ENCODE results near the gene PTPRK. TPM values are rescaled to one million over a fixed set of nuclear protein-coding genes. Genes with fewer than 3 reads are reported as not detected.

The PTPRK gene
- total and polyA plus RNA-seq, 5 experiments from 2014 or later: 3.7 to 7.5 (median 6.3) TPM

GRCh38 chr6:128307671-128308070, 212.7 kb downstream of the PTPRK start:
- no peak for DNase-seq
- Mint-ChIP-seq H3K9me3 (peaks cover 0 to 1% (median 0%) of the 10 kb centered on the region in 9 donors), H3K27me3 (no peaks in the 10 kb centered on the region), H3K4me1 (peaks cover 9 to 15% (median 11%) of the 10 kb centered on the region in 4 donors), H3K36me3 (peaks cover 0 to 10% (median 7%) of the 10 kb centered on the region in 3 donors), H3K27ac (no peak overlapping the region), H3K4me3 (no peak overlapping the region)
- POLR2A ChIA-PET: no interaction called here
- ATAC-seq: no peak

DNA sequence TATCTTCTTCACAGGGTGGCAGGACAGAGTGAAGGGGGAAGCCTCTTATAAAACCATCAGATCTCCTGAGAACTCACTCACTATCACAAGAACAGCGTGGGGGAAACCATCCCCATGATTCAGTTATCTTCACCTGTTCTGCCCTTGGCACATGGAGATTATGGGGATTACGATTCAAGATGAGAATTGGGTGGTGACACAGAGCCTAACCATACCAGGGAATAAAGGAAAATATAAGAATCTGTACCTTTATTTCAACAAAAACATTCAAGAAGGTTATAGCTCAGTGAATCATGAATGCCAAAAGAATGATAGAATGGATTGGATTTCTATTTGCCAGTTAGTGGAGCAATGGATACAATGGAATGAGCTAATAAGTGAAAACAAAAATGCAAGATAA, 214.4 kb downstream of the PTPRK start:
- no peak for ATAC-seq
- no peak overlapping the region for H3K4me3 Mint-ChIP-seq
- H3K4me1 Mint-ChIP-seq: peaks cover 4 to 9% (median 8%) of the 10 kb centered on the region in 4 donors
- POLR2A ChIA-PET: no interaction called here
- H3K27ac Mint-ChIP-seq: no peak overlapping the region
- H3K9me3 Mint-ChIP-seq: peaks cover 0 to 4% (median 0%) of the 10 kb centered on the region in 9 donors
- peaks cover 0 to 11% (median 10%) of the 10 kb centered on the region in 3 donors for H3K36me3 Mint-ChIP-seq
- DNase-seq: no peak
- no peaks in the 10 kb centered on the region for H3K27me3 Mint-ChIP-seq

- POLR2A ChIA-PET: no interaction called here
- Mint-ChIP-seq H3K4me3 (no peak overlapping the region), H3K27me3 (no peaks in the 10 kb centered on the region), H3K4me1 (peaks cover 4 to 9% (median 8%) of the 10 kb centered on the region in 4 donors), H3K36me3 (peaks cover 0 to 11% (median 10%) of the 10 kb centered on the region in 3 donors), H3K9me3 (peaks cover 0 to 4% (median 0%) of the 10 kb centered on the region in 9 donors), H3K27ac (no peak overlapping the region)
- DNase-seq (no peak), ATAC-seq (no peak)
Measured at GRCh38 chr6:128305228-128305627, 215.2 kb downstream of the PTPRK start.

GRCh38 chr6:128303870-128304269, 216.5 kb downstream of the PTPRK start:
- H3K36me3 Mint-ChIP-seq: peaks cover 0 to 12% (median 11%) of the 10 kb centered on the region in 3 donors
- H3K4me3 Mint-ChIP-seq: no peak overlapping the region
- peaks cover 0 to 5% (median 2%) of the 10 kb centered on the region in 9 donors for H3K9me3 Mint-ChIP-seq
- POLR2A ChIA-PET: no interaction called here
- H3K27me3 Mint-ChIP-seq: no peaks in the 10 kb centered on the region
- ATAC-seq (no peak), DNase-seq (no peak)
- H3K27ac Mint-ChIP-seq: no peak overlapping the region
- peaks cover 4 to 9% (median 8%) of the 10 kb centered on the region in 4 donors for H3K4me1 Mint-ChIP-seq

DNA sequence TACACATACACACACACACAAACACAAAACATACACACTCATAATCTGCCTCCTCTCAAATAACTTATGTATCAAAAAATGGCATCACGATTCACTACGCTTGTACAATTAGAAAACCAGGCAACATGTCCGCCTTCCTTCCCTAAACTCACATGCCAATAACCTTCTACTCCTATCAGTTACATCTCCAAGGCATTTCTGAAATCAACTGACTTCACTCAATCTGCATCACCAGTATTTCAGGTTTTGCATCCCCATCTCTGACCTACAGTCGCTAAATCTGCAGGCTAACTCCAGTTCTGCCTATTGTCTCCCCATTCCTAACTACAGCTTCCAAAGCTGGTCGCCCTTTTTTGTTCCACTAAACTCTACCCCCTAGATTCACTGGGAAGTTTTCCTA, 217.5 kb downstream of the PTPRK start:
- Mint-ChIP-seq H3K27me3 (no peaks in the 10 kb centered on the region), H3K4me1 (peaks cover 4 to 9% (median 8%) of the 10 kb centered on the region in 4 donors), H3K27ac (peak overlapping the region in 2 of 10 donors; percentile 7 to 9), H3K4me3 (peak overlapping the region in 2 of 10 donors; percentile 10 to 24), H3K9me3 (peaks cover 0 to 6% (median 3%) of the 10 kb centered on the region in 9 donors), H3K36me3 (peaks cover 2 to 14% (median 13%) of the 10 kb centered on the region in 3 donors)
- ATAC-seq (no peak), DNase-seq (no peak)
- POLR2A ChIA-PET: no interaction called here

DNA sequence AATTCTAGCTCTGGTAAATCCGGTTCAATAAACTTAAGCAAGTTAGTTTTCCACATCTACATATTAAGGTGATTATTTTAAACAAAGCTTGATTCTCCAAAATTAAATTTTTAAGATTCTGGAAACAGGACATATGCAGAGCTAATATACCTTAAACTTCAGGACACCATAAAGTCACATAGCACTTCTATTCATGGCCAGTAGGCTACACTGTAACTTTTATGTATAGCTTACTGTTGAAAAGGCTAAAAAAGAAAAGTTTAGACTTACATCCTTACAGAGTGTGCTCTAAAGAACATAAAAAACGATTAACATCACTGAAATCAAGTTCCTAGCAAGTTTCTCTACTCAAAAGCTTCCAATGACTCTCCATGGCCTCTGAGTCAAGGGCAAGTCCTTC, 224.7 kb downstream of the PTPRK start:
- Mint-ChIP-seq H3K27ac (no peak overlapping the region), H3K36me3 (peaks cover 3 to 17% (median 11%) of the 10 kb centered on the region in 3 donors), H3K27me3 (no peaks in the 10 kb centered on the region), H3K4me1 (peaks cover 0 to 2% (median 0%) of the 10 kb centered on the region in 4 donors), H3K4me3 (no peak overlapping the region), H3K9me3 (peaks cover 0 to 11% (median 6%) of the 10 kb centered on the region in 9 donors)
- POLR2A ChIA-PET: no interaction called here
- DNase-seq (no peak), ATAC-seq (no peak)

GRCh38 chr6:128290221-128290620, 230.2 kb downstream of the PTPRK start:
- Mint-ChIP-seq H3K36me3 (peaks cover 0 to 13% (median 4%) of the 10 kb centered on the region in 3 donors), H3K27me3 (no peaks in the 10 kb centered on the region), H3K27ac (no peak overlapping the region), H3K4me3 (no peak overlapping the region), H3K4me1 (peaks cover 7 to 13% (median 8%) of the 10 kb centered on the region in 4 donors), H3K9me3 (peaks cover 0 to 9% (median 0%) of the 10 kb centered on the region in 9 donors)
- DNase-seq (no peak), ATAC-seq (no peak)
- POLR2A ChIA-PET: no interaction called here

DNA sequence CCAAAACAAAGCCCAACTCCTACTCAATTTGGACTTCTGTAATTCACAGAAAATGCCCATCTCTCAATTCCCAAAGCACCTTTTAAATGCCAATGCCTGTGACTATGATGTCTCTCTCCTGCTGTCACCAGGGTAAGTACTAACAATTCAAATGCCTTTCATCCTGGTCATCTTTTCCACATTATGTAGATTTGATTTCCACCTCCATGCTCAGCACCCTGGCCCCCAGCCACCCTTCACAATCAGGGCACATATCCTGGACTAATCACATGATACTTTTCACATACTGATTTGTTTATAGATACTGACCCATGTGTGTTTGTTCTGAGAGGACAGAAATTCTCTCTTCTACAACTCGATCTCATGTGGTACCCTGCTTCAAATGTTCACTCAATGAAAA, 236.3 kb downstream of the PTPRK start:
- H3K9me3 Mint-ChIP-seq: peaks cover 0 to 9% (median 0%) of the 10 kb centered on the region in 9 donors
- ATAC-seq (no peak), DNase-seq (no peak)
- peaks cover 0 to 4% (median 3%) of the 10 kb centered on the region in 3 donors for H3K36me3 Mint-ChIP-seq
- H3K4me3 Mint-ChIP-seq: no peak overlapping the region
- H3K4me1 Mint-ChIP-seq: peaks cover 11 to 19% (median 14%) of the 10 kb centered on the region in 4 donors
- no peaks in the 10 kb centered on the region for H3K27me3 Mint-ChIP-seq
- peak overlapping the region in 2 of 10 donors; percentile 1 to 4 for H3K27ac Mint-ChIP-seq
- POLR2A ChIA-PET: no interaction called here

DNA sequence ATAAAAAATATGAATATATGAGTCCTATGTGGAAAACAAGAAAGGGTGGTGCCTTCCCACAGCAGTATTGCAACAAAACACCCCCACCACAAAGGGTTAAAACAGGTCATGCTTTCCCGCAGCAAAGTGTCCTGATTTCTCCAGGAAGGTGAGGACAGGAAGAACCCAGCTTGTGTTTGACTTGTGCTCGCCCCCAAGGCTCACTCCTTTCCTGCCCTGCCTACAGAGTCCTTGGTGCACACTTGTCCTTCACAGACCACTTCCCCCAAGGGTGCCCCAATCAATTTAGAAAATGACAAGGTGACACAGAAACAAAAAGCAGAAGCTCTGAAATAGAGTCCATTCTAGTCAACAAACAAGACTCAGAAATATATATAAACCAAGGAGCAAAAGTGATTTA, 237.4 kb downstream of the PTPRK start:
- Mint-ChIP-seq H3K4me1 (peaks cover 11 to 17% (median 14%) of the 10 kb centered on the region in 4 donors), H3K9me3 (peaks cover 0 to 9% (median 0%) of the 10 kb centered on the region in 9 donors), H3K27ac (no peak overlapping the region), H3K27me3 (no peaks in the 10 kb centered on the region), H3K4me3 (no peak overlapping the region), H3K36me3 (peaks cover 0 to 4% (median 3%) of the 10 kb centered on the region in 3 donors)
- POLR2A ChIA-PET: no interaction called here
- ATAC-seq (no peak), DNase-seq (no peak)

- Mint-ChIP-seq H3K36me3 (peaks cover 0 to 1% (median 0%) of the 10 kb centered on the region in 3 donors), H3K27me3 (no peaks in the 10 kb centered on the region), H3K4me1 (peaks cover 3 to 9% (median 6%) of the 10 kb centered on the region in 4 donors), H3K4me3 (no peak overlapping the region), H3K9me3 (peaks cover 0 to 2% (median 0%) of the 10 kb centered on the region in 9 donors), H3K27ac (no peak overlapping the region)
- no peak for ATAC-seq
- POLR2A ChIA-PET: no interaction called here
- no peak for DNase-seq
Measured at GRCh38 chr6:128280960-128281359, 239.4 kb downstream of the PTPRK start.

DNA sequence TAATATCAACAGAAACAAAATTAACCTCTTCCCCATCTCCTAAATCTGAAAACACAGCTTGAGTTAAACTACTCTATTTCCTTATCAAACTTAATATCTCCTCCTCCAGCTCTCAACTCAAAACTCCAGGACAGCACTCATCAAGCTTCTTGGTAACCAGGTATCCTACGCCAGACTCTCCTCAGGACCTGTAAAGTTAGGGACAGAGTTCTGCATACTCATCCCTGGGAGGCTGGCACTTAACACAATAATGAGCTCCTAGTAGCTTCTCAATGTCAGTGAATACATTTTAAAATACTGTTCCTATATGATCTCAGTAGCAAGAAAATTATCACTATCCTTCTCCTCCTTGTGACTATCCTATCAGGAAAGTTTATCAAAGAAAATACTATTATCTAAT, 240.3 kb downstream of the PTPRK start:
- H3K4me3 Mint-ChIP-seq: no peak overlapping the region
- H3K27me3 Mint-ChIP-seq: no peaks in the 10 kb centered on the region
- no peaks in the 10 kb centered on the region for H3K9me3 Mint-ChIP-seq
- peaks cover 0 to 1% (median 0%) of the 10 kb centered on the region in 3 donors for H3K36me3 Mint-ChIP-seq
- no peak for DNase-seq
- H3K27ac Mint-ChIP-seq: peak overlapping the region in 1 of 10 donors; percentile 29
- ATAC-seq: no peak
- POLR2A ChIA-PET: no interaction called here
- peaks cover 4 to 9% (median 7%) of the 10 kb centered on the region in 4 donors for H3K4me1 Mint-ChIP-seq

- POLR2A ChIA-PET: no interaction called here
- Mint-ChIP-seq H3K9me3 (no peaks in the 10 kb centered on the region), H3K4me3 (no peak overlapping the region), H3K4me1 (peaks cover under 1 to 7% (median 6%) of the 10 kb centered on the region in 4 donors), H3K36me3 (peaks cover 0 to 1% (median 0%) of the 10 kb centered on the region in 3 donors), H3K27me3 (no peaks in the 10 kb centered on the region), H3K27ac (no peak overlapping the region)
- ATAC-seq (no peak), DNase-seq (no peak)
Measured at GRCh38 chr6:128278836-128279235, 241.6 kb downstream of the PTPRK start.

- ATAC-seq (no peak), DNase-seq (no peak)
- Mint-ChIP-seq H3K27ac (no peak overlapping the region), H3K4me1 (peaks cover 0 to 5% (median 4%) of the 10 kb centered on the region in 4 donors), H3K27me3 (no peaks in the 10 kb centered on the region), H3K36me3 (peaks cover 0 to 7% (median 0%) of the 10 kb centered on the region in 3 donors), H3K9me3 (peaks cover 0 to 2% (median 0%) of the 10 kb centered on the region in 9 donors), H3K4me3 (no peak overlapping the region)
- POLR2A ChIA-PET: no interaction called here
Measured at GRCh38 chr6:128277379-128277778, 243.0 kb downstream of the PTPRK start.

DNA sequence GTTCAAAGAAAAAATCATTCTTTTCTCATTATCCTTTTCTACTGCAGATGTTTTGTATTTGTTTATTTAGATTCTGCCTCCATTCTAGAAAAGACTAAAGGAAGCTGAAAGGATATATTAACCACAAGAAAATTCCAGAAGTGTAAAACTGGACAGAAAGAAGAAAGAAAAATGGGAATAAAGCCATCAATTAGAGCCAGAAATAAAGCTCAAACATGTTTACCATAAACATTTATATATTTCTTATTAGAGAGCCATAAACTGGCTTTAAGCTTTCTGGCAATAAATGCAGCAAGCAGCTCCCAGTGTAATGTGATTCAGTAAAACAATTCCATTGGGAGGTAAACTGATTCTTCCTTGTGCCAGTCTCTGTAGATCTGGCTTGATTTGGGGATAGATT, 244.1 kb downstream of the PTPRK start:
- POLR2A ChIA-PET: no interaction called here
- H3K27me3 Mint-ChIP-seq: no peaks in the 10 kb centered on the region
- no peak for DNase-seq
- peaks cover 0 to 4% (median 3%) of the 10 kb centered on the region in 4 donors for H3K4me1 Mint-ChIP-seq
- no peak overlapping the region for H3K4me3 Mint-ChIP-seq
- H3K36me3 Mint-ChIP-seq: peaks cover 0 to 9% (median 0%) of the 10 kb centered on the region in 3 donors
- peaks cover 0 to 2% (median 0%) of the 10 kb centered on the region in 9 donors for H3K9me3 Mint-ChIP-seq
- no peak overlapping the region for H3K27ac Mint-ChIP-seq
- no peak for ATAC-seq
